Measurements from ENCODE around the gene COX7B. TPM values are rescaled to one million over a fixed set of nuclear protein-coding genes. Genes with fewer than 3 reads are reported as not detected.
"Not testable (repeated sequence)": the region's sequence is repeated elsewhere in the genome, so short reads cannot be mapped to it uniquely, and the experiment has no call there.

The COX7B gene
- total RNA-seq, 1 donor from 2014 or later: 142 TPM

DNA sequence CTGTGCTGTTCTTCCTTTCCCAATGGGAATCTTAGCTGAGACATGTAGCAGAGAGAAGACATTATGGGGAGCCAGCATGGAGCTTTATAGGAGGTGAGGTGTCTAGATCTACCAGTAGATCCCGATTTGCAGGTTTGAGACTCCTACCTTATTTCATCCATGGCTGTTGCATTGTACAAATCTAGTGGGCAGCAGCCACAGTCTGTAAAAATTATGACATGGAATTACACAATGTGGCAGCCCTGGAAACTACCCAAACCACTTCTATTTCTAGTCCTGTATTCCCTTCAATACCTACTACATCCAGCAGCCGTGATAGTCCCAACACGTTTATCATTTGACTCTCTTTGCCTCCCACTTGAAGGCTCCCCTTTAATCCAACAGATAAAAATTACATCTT lies 19.3 kb downstream of the COX7B start:
- no peaks in the 10 kb centered on the region for H3K4me1 Mint-ChIP-seq (ENCODE audit: low read depth)
- no peak overlapping the region for H3K27ac Mint-ChIP-seq (ENCODE audit: unreplicated experiment)
- peaks cover 3% of the 10 kb centered on the region for H3K9me3 Mint-ChIP-seq (ENCODE audit: low read depth)
- no peak for DNase-seq (ENCODE audit: low spot score)
- no peaks in the 10 kb centered on the region for H3K27me3 Mint-ChIP-seq (ENCODE audit: low read depth)
- no peaks in the 10 kb centered on the region for H3K36me3 Mint-ChIP-seq (ENCODE audit: low read depth)
- no peak overlapping the region for H3K4me3 Mint-ChIP-seq (ENCODE audit: unreplicated experiment)
- TF ChIP-seq, protein P1, sequence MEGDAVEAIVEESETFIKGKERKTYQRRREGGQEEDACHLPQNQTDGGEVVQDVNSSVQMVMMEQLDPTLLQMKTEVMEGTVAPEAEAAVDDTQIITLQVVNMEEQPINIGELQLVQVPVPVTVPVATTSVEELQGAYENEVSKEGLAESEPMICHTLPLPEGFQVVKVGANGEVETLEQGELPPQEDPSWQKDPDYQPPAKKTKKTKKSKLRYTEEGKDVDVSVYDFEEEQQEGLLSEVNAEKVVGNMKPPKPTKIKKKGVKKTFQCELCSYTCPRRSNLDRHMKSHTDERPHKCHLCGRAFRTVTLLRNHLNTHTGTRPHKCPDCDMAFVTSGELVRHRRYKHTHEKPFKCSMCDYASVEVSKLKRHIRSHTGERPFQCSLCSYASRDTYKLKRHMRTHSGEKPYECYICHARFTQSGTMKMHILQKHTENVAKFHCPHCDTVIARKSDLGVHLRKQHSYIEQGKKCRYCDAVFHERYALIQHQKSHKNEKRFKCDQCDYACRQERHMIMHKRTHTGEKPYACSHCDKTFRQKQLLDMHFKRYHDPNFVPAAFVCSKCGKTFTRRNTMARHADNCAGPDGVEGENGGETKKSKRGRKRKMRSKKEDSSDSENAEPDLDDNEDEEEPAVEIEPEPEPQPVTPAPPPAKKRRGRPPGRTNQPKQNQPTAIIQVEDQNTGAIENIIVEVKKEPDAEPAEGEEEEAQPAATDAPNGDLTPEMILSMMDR (IDR thresholded peaks at IDR 0.05): no peak

DNA sequence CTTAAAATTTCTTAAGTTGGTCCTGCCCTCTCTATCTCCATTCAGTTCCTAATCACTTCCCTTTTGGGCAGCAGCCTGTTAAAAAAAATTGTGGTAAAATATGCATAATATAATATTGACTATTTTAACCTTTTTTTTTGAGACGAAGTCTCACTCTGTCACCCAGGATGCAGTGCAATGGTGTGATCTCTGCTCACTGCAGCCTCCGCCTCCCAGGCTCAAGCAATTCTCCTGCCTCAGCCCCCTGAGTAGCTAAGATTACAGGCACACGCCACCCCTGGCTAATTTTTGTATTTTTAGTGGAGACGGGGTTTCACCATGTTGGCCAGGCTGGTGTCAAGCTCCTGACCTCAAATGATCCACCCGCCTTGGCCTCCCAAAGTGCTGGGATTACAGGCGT lies 20.1 kb downstream of the COX7B start:
- not testable (repeated sequence) for H3K9me3 Mint-ChIP-seq (ENCODE audit: low read depth); H3K27ac Mint-ChIP-seq (ENCODE audit: unreplicated experiment); H3K36me3 Mint-ChIP-seq (ENCODE audit: low read depth); H3K27me3 Mint-ChIP-seq (ENCODE audit: low read depth); DNase-seq (ENCODE audit: low spot score); H3K4me3 Mint-ChIP-seq (ENCODE audit: unreplicated experiment); H3K4me1 Mint-ChIP-seq (ENCODE audit: low read depth)

DNA sequence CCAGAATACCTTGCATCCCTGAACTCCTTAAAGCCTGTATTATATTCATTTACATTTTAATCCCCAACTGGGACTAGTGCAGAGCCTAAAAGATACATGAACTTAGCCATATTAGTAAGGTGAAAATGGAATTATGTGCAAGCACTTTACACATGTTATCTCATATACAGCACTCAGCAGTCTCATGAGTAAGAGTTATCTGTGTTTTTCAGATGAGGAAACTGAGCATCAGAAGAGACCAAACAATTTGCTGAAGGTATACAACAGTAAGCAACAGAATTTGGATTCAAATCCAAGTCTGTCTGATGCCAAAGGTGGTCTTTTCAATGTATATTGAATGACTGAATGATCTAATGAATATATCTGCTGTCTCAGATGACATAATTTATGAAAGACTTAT lies 23.5 kb downstream of the COX7B start:
- TF ChIP-seq, protein P1 (IDR thresholded peaks at IDR 0.05): no peak
- no peak for DNase-seq (ENCODE audit: low spot score)
- H3K27me3 Mint-ChIP-seq (ENCODE audit: low read depth): no peaks in the 10 kb centered on the region
- no peak overlapping the region for H3K4me3 Mint-ChIP-seq (ENCODE audit: unreplicated experiment)
- H3K4me1 Mint-ChIP-seq (ENCODE audit: low read depth): no peaks in the 10 kb centered on the region
- no peaks in the 10 kb centered on the region for H3K36me3 Mint-ChIP-seq (ENCODE audit: low read depth)
- peaks cover 3% of the 10 kb centered on the region for H3K9me3 Mint-ChIP-seq (ENCODE audit: low read depth)
- H3K27ac Mint-ChIP-seq (ENCODE audit: unreplicated experiment): no peak overlapping the region

DNA sequence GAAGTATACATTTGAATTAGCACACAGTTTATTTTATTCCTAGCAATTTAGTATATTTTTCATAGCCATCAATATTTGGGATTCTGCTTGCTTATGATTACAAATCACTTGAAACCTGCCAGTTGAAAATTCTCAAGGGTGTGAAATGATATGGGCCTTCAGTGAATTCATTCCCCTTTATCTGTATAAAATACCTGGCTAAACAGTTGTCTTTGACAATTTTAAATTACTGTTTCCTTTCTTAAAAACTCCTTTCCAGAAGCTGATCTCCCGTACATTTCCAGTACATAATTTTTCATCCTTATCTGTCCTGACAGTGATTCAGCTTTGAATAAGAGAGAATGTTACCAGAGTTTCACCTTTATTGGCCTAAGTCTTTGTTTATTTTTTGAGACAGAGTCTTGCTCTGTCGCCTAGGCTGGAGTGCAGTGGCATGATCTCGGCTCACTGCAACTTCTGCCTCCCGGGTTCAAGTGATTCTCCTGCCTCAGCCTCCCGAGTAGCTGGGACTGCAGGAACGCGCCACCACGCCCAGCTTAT lies 25.1 kb downstream of the COX7B start:
- Mint-ChIP-seq H3K36me3 (ENCODE audit: low read depth) (no peaks in the 10 kb centered on the region), H3K4me3 (ENCODE audit: unreplicated experiment) (no peak overlapping the region), H3K4me1 (ENCODE audit: low read depth) (no peaks in the 10 kb centered on the region), H3K9me3 (ENCODE audit: low read depth) (peaks cover 10% of the 10 kb centered on the region), H3K27me3 (ENCODE audit: low read depth) (no peaks in the 10 kb centered on the region), H3K27ac (ENCODE audit: unreplicated experiment) (no peak overlapping the region)
- DNase-seq (ENCODE audit: low spot score): no peak
- TF ChIP-seq, protein P1 (IDR thresholded peaks at IDR 0.05): no peak

DNA sequence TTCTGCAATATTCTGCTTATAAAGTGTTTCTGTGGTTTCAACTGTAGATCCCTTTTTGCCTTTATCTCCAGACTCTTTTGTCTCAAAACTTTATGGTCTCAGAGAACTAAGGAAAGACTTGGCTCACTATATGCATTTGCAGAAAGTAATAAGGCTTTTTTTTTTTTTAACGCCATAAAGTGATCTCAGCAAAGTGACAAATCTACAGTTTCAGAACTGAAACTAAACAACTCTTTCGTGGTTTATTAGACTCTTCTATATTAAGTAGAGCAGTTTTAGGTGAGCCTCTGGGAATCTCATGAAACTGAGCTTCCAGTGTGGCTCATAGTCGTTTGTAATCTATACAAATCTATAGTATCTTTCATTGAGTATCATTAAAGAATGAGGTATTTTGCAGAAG lies 26.5 kb downstream of the COX7B start:
- Mint-ChIP-seq H3K27me3 (ENCODE audit: low read depth) (no peaks in the 10 kb centered on the region), H3K4me3 (ENCODE audit: unreplicated experiment) (no peak overlapping the region), H3K4me1 (ENCODE audit: low read depth) (no peaks in the 10 kb centered on the region), H3K9me3 (ENCODE audit: low read depth) (peaks cover 10% of the 10 kb centered on the region), H3K36me3 (ENCODE audit: low read depth) (no peaks in the 10 kb centered on the region), H3K27ac (ENCODE audit: unreplicated experiment) (no peak overlapping the region)
- no peak for DNase-seq (ENCODE audit: low spot score)
- TF ChIP-seq, protein P1 (IDR thresholded peaks at IDR 0.05): no peak

DNA sequence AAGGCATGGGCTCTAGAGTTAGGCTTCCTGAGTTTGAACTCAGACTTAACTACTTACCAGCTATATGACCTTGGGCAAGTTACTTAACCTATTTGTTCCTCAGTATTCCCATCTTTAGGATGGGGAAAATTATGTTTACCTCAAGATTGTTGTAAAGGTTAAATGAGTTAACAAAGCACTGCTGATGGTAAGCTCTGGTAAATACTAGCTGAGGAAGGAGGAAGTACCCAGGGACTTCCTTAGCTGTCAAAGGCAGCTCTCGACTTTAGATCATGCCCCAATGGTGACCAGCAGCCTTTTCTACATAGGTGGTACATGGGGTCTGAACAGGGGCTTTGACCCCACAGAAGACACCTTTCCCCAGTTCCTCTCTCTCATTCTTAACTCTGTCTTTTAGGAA lies 31.3 kb downstream of the COX7B start:
- H3K4me3 Mint-ChIP-seq (ENCODE audit: unreplicated experiment): no peak overlapping the region
- no peaks in the 10 kb centered on the region for H3K27me3 Mint-ChIP-seq (ENCODE audit: low read depth)
- H3K4me1 Mint-ChIP-seq (ENCODE audit: low read depth): no peaks in the 10 kb centered on the region
- no peak overlapping the region for H3K27ac Mint-ChIP-seq (ENCODE audit: unreplicated experiment)
- no peaks in the 10 kb centered on the region for H3K36me3 Mint-ChIP-seq (ENCODE audit: low read depth)
- DNase-seq (ENCODE audit: low spot score): no peak
- TF ChIP-seq, protein P1 (IDR thresholded peaks at IDR 0.05): no peak
- peaks cover 6% of the 10 kb centered on the region for H3K9me3 Mint-ChIP-seq (ENCODE audit: low read depth)
